ENCODE measurements around the gene KDM4B.
A peak's percentile ranks its signal among the peaks of the same experiment; 100 is the strongest.

Gene KDM4B

DNA sequence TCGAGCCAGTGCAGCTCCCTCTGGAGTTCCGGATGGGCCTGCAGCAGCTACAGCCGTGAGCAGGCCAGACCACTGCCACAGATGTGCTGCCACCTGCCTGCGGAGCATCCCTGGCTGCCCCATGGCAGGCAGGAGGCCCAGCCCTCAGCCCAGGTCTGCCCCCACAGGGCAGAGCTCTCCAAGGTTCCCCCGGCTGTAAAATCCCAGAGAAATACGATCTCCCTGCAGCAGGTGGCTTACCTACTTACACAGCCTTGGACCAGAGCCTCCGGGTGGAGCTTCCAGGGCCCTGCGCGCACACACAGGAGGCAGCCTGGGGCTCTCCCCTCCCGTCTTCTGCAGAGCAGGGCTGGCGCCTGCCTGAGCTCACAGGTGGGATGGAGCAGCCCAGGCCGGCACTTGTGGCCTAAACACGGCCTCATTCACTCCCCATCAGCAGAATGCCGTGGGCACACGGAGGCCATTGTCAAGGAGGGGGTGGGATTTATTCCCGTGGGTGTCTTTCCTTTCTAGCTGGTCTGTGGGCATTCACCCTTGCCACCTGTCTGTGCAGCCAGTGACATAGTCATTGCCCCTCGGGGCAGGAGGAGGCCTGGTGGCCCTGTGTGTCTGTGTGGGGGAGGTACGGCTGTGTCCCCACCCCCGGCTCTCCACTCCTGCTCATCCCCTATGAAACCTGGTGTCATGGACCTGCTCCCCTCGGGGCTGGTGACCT lies 118.0 kb downstream of the KDM4B start:
- H3K4me3 ChIP-seq (ENCODE audit: low read length): no peak overlapping the region
- no CpG with 5 or more reads among the region's 20 CpGs for WGBS (ENCODE audit: insufficient coverage, insufficient read length)
- H3K36me3 ChIP-seq (ENCODE audit: control insufficient read depth, insufficient read depth, low read length): peaks cover 6% of the 10 kb centered on the region
- DNase-seq (ENCODE audit: low read depth, low spot score): peak; percentile 43
- H3K4me1 ChIP-seq (ENCODE audit: control insufficient read depth, insufficient read depth, low read length): peaks cover 2% of the 10 kb centered on the region; the same call in 1 of the 2 replicates
- no peaks in the 10 kb centered on the region for H3K9me3 ChIP-seq (ENCODE audit: control insufficient read depth, insufficient read depth, low read length)
- H3K27ac ChIP-seq (ENCODE audit: low read length): no peak overlapping the region
- no peaks in the 10 kb centered on the region for H3K27me3 ChIP-seq (ENCODE audit: control insufficient read depth, insufficient read depth, low read length)

GRCh38 chr19:5089283-5089682 lies 120.4 kb downstream of the KDM4B start:
- Histone ChIP-seq H3K4me1 (ENCODE audit: control insufficient read depth, insufficient read depth, low read length) (peaks cover 2% of the 10 kb centered on the region; the same call in 1 of the 2 replicates), H3K27ac (ENCODE audit: low read length) (no peak overlapping the region), H3K27me3 (ENCODE audit: control insufficient read depth, insufficient read depth, low read length) (no peaks in the 10 kb centered on the region), H3K36me3 (ENCODE audit: control insufficient read depth, insufficient read depth, low read length) (no peaks in the 10 kb centered on the region), H3K9me3 (ENCODE audit: control insufficient read depth, insufficient read depth, low read length) (no peaks in the 10 kb centered on the region), H3K4me3 (ENCODE audit: low read length) (no peak overlapping the region)
- no peak for DNase-seq (ENCODE audit: low read depth, low spot score)
- no CpG with 5 or more reads among the region's 8 CpGs for WGBS (ENCODE audit: insufficient coverage, insufficient read length)

DNA sequence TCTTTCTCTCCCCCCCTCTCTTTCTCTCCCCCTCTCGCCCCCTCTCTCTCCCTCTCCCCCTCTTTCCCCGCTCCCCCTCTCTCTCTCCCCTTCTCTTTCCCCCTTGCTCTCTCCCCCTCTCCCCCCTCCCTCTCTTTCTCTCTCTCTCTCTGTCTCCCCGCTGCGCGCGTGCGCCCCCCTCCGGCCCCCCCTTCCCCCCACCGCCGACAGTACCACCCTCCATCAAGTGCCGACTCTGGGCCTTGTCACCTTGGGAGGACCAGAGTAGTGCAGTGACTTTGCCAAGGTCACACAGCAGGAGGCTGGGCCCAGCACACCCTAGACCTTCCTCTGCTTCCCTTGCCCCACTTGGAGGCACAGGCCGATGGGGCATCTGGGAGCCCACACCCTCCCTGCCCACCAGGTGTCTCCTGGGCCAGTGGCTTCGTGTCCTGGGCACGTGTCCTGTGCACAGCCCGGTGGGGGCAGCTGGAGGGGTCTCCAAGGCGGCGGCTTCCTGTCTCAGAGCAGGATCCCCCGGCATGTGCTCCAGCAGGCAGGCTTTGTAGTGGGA lies 121.6 kb downstream of the KDM4B start:
- Histone ChIP-seq H3K9me3 (ENCODE audit: control insufficient read depth, insufficient read depth, low read length) (no peaks in the 10 kb centered on the region), H3K27me3 (ENCODE audit: control insufficient read depth, insufficient read depth, low read length) (no peaks in the 10 kb centered on the region), H3K4me1 (ENCODE audit: control insufficient read depth, insufficient read depth, low read length) (peaks cover 2% of the 10 kb centered on the region; the same call in 1 of the 2 replicates), H3K4me3 (ENCODE audit: low read length) (no peak overlapping the region), H3K36me3 (ENCODE audit: control insufficient read depth, insufficient read depth, low read length) (no peaks in the 10 kb centered on the region), H3K27ac (ENCODE audit: low read length) (no peak overlapping the region)
- WGBS (ENCODE audit: insufficient coverage, insufficient read length): no CpG with 5 or more reads among the region's 18 CpGs
- DNase-seq (ENCODE audit: low read depth, low spot score): no peak

DNA sequence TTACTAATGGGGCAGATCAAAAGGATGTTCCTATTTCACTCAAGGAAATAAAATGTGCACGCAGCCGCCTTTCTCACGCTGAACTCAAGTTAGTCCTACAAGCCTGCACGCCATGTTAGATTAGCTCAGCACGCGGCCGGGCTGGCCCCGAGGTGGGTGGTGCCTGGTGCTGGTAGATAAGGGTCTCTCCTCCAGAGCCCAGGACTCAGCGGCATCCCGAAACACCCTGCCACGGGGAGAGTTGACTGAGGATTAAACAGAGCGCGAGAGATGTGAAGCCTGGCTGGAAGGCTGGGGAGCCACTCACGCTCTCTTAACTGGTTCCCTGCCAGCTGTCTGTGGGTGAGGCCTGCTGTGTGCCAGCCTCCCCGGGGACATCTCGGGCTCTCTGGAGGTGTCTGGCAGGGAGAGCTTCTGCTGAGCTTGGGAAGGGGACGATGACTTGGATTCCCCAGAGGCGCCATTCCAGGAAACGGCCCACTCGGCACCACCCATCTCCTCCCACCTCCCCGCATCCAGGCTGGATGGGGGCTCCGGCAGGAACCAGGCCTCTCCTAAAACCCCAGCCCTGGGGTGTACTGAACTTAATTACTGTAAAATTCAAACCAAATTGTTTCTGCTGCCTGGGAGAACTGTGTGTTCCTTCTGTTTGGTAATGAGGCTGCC lies 122.2 kb downstream of the KDM4B start:
- WGBS (ENCODE audit: insufficient coverage, insufficient read length): no CpG with 5 or more reads among the region's 22 CpGs
- H3K36me3 ChIP-seq (ENCODE audit: control insufficient read depth, insufficient read depth, low read length): no peaks in the 10 kb centered on the region
- no peak overlapping the region for H3K27ac ChIP-seq (ENCODE audit: low read length)
- no peaks in the 10 kb centered on the region for H3K9me3 ChIP-seq (ENCODE audit: control insufficient read depth, insufficient read depth, low read length)
- no peak for DNase-seq (ENCODE audit: low read depth, low spot score)
- no peaks in the 10 kb centered on the region for H3K27me3 ChIP-seq (ENCODE audit: control insufficient read depth, insufficient read depth, low read length)
- no peak overlapping the region for H3K4me3 ChIP-seq (ENCODE audit: low read length)
- peaks cover 2% of the 10 kb centered on the region; the same call in 1 of the 2 replicates for H3K4me1 ChIP-seq (ENCODE audit: control insufficient read depth, insufficient read depth, low read length)

DNA sequence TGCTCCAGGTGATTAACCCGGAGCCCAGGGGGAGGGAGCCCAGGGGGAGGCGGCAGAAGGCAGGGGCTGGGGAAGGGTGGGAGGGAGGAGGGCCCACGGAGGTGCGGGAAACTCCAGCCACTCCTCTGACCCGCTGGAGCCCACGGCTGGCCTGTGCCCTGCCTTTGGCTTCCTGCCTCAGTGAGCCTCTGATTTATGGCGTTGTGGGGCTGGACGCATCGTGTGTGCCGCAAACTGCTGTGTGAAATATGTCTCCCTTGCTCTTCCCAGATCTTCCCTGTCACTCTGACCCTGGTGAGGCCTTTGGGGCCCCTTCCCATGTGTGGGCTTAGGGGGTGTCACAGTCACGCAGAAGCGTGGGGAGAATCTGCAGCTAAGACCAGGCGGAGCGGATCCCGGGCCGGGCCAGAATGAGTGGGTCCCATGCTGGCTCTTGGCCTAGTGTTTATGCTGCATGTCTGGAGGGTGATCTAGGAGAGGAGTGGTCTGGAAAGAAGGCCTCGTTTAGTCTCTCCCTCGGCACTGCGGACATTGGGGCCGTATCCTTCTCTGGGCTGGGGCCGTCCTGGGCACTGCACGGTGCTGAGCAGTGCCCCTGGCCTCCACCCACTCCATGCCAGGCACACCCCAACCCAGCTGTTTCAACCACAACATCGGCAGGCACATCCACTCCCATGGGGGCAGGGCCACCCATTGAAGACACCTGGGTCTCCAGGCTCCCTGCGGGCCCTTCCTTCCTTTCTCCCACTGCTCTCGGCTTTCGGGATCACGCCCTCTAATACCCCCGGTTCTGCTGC lies 123.0 kb downstream of the KDM4B start:
- no peak overlapping the region for H3K27ac ChIP-seq (ENCODE audit: low read length)
- H3K4me1 ChIP-seq (ENCODE audit: control insufficient read depth, insufficient read depth, low read length): no peaks in the 10 kb centered on the region; the same call in 1 of the 2 replicates
- H3K27me3 ChIP-seq (ENCODE audit: control insufficient read depth, insufficient read depth, low read length): no peaks in the 10 kb centered on the region
- H3K4me3 ChIP-seq (ENCODE audit: low read length): no peak overlapping the region
- no peak for DNase-seq (ENCODE audit: low read depth, low spot score)
- H3K36me3 ChIP-seq (ENCODE audit: control insufficient read depth, insufficient read depth, low read length): no peaks in the 10 kb centered on the region
- no peaks in the 10 kb centered on the region for H3K9me3 ChIP-seq (ENCODE audit: control insufficient read depth, insufficient read depth, low read length)
- WGBS (ENCODE audit: insufficient coverage, insufficient read length): no CpG with 5 or more reads among the region's 28 CpGs

GRCh38 chr19:5092481-5092843 lies 123.5 kb downstream of the KDM4B start:
- no peaks in the 10 kb centered on the region for H3K4me1 ChIP-seq (ENCODE audit: control insufficient read depth, insufficient read depth, low read length)
- no CpG with 5 or more reads among the region's 14 CpGs for WGBS (ENCODE audit: insufficient coverage, insufficient read length)
- H3K36me3 ChIP-seq (ENCODE audit: control insufficient read depth, insufficient read depth, low read length): no peaks in the 10 kb centered on the region

GRCh38 chr19:5093297-5093928 lies 124.5 kb downstream of the KDM4B start:
- H3K9me3 ChIP-seq (ENCODE audit: control insufficient read depth, insufficient read depth, low read length): no peaks in the 10 kb centered on the region
- H3K4me3 ChIP-seq (ENCODE audit: low read length): no peak overlapping the region
- DNase-seq (ENCODE audit: low read depth, low spot score): no peak
- no peaks in the 10 kb centered on the region for H3K36me3 ChIP-seq (ENCODE audit: control insufficient read depth, insufficient read depth, low read length)
- H3K27me3 ChIP-seq (ENCODE audit: control insufficient read depth, insufficient read depth, low read length): no peaks in the 10 kb centered on the region
- no CpG with 5 or more reads among the region's 31 CpGs for WGBS (ENCODE audit: insufficient coverage, insufficient read length)
- no peaks in the 10 kb centered on the region for H3K4me1 ChIP-seq (ENCODE audit: control insufficient read depth, insufficient read depth, low read length)
- no peak overlapping the region for H3K27ac ChIP-seq (ENCODE audit: low read length)

More at GRCh38 chr19:5092481-5092843, 123.5 kb downstream of the KDM4B start:
- H3K9me3 ChIP-seq (ENCODE audit: control insufficient read depth, insufficient read depth, low read length): no peaks in the 10 kb centered on the region
- H3K4me3 ChIP-seq (ENCODE audit: low read length): no peak overlapping the region
- no peaks in the 10 kb centered on the region for H3K27me3 ChIP-seq (ENCODE audit: control insufficient read depth, insufficient read depth, low read length)
- H3K27ac ChIP-seq (ENCODE audit: low read length): no peak overlapping the region
- DNase-seq (ENCODE audit: low read depth, low spot score): no peak

DNA sequence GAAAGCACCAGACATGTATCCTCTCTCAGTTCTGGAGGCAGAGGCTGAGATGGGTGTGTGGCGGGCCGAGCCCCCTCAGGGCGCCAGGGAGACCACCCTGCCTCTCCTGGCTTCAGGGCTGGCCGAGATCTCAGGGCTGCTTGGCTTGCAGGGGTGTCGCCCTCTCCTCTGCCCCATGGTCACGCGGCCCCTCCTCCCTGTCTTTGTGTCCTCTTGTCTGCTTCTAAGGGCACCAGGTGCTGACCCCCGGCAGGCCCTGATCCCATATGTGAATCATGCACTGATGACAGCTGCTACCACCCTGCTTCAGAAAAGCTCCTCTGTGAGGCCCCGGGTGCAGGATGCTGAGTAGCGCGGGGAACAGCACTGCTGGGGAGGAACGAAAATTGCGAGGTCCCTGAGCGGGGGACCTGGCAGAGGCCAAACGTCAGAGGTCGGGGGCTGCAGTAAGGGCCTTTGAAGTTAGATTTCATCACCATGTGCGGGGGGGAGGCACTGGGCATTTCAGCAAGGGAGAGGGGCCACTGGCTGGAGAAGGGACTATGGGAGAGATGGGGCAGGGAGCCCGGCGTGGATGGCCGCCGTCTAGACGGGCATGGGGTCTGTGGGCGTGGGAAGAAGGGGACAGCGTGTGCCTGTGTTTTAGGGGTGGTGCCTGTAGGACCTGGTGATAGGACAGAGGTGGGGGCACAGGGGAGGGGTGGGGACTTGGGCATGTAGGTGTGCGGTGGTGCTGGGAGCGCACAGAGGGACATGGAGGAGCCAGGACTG lies 125.2 kb downstream of the KDM4B start:
- Histone ChIP-seq H3K27ac (ENCODE audit: low read length) (no peak overlapping the region), H3K27me3 (ENCODE audit: control insufficient read depth, insufficient read depth, low read length) (no peaks in the 10 kb centered on the region), H3K9me3 (ENCODE audit: control insufficient read depth, insufficient read depth, low read length) (no peaks in the 10 kb centered on the region), H3K36me3 (ENCODE audit: control insufficient read depth, insufficient read depth, low read length) (no peaks in the 10 kb centered on the region), H3K4me3 (ENCODE audit: low read length) (no peak overlapping the region), H3K4me1 (ENCODE audit: control insufficient read depth, insufficient read depth, low read length) (no peaks in the 10 kb centered on the region)
- WGBS (ENCODE audit: insufficient coverage, insufficient read length): no CpG with 5 or more reads among the region's 26 CpGs
- no peak for DNase-seq (ENCODE audit: low read depth, low spot score)

GRCh38 chr19:5094768-5095567 lies 126.1 kb downstream of the KDM4B start:
- no peaks in the 10 kb centered on the region for H3K27me3 ChIP-seq (ENCODE audit: control insufficient read depth, insufficient read depth, low read length)
- no CpG with 5 or more reads among the region's 31 CpGs for WGBS (ENCODE audit: insufficient coverage, insufficient read length)
- H3K4me1 ChIP-seq (ENCODE audit: control insufficient read depth, insufficient read depth, low read length): no peaks in the 10 kb centered on the region
- no peaks in the 10 kb centered on the region for H3K36me3 ChIP-seq (ENCODE audit: control insufficient read depth, insufficient read depth, low read length)
- H3K9me3 ChIP-seq (ENCODE audit: control insufficient read depth, insufficient read depth, low read length): no peaks in the 10 kb centered on the region
- H3K27ac ChIP-seq (ENCODE audit: low read length): no peak overlapping the region
- no peak for DNase-seq (ENCODE audit: low read depth, low spot score)
- no peak overlapping the region for H3K4me3 ChIP-seq (ENCODE audit: low read length)
